Activated T-helper 2 cell treated with anti-CD3 and anti-CD28 coated beads, Interferon-gamma antibody, Interleukin-2, Interleukin-4, amounts not matched to agents 10 μg/mL and 5 μg/mL and 100 μg/mL, durations not matched to agents 14 hours and 24 hours and 36 hours (primary cell): Measurements from ENCODE around the gene PKN2. TPM values are rescaled to one million over a fixed set of nuclear protein-coding genes. Genes with fewer than 3 reads are reported as not detected.
"Not testable (repeated sequence)": the region's sequence is repeated elsewhere in the genome, so short reads cannot be mapped to it uniquely, and the experiment has no call there.

Experiments used
- DNase-seq: peaks from one replicate; pipeline ENCODE4 v3.0.0; 2021; ENCODE audit warnings: low spot score
- H3K27ac Mint-ChIP-seq: one replicate; pipeline ENCODE4 v1.8.0; 2021; ENCODE audit warnings: mixed read lengths
- H3K27me3 Mint-ChIP-seq: one replicate; pipeline ENCODE4 v1.8.0; 2021; ENCODE audit warnings: low read depth, mixed read lengths
- H3K36me3 Mint-ChIP-seq: one replicate; pipeline ENCODE4 v1.8.0; 2021; ENCODE audit warnings: low read depth, mixed read lengths
- H3K4me1 Mint-ChIP-seq: one replicate; pipeline ENCODE4 v1.8.0; 2021; ENCODE audit warnings: low read depth, mixed read lengths
- H3K4me3 Mint-ChIP-seq: one replicate; pipeline ENCODE4 v1.8.0; 2021; ENCODE audit warnings: low read depth, mild to moderate bottlenecking, moderate library complexity, mixed read lengths
- H3K9me3 Mint-ChIP-seq: one replicate; pipeline ENCODE4 v1.8.0; 2021; ENCODE audit warnings: mixed read lengths
- intact Hi-C: fragments of 100-400 bp; cut with micrococcal nuclease; formaldehyde crosslinking; loops from one replicate; pipeline ENCODE4 v1.15.1; 2023
- total RNA-seq: library from RNA; stranded (reverse); gene quantifications from 2 replicates; pipeline ENCODE4 v1.2.3, GENCODE V29; 2022

Gene PKN2
- total RNA-seq, 1 donor from 2014 or later, result 21.2 TPM

DNA sequence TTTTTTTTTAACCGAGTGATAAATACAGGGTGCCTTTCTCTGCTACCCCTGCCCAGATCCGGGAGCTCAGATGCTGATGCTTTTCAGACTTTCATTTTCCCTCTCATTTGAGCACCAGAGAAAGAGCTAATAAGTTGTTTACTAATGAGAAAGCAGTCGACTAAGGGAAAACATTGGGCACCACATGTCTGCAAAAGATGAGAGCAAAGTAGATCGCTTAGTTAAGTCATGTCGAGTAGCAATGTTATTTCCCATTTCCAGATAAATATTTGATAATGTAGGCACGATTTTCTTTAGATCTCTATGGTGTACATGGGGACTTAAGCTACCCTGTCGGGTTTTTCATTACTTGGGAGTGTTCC lies 1.2 kb downstream of the PKN2 start:
- peaks cover 2% of the 10 kb centered on the region for H3K27me3 Mint-ChIP-seq
- peaks cover 5% of the 10 kb centered on the region for H3K36me3 Mint-ChIP-seq
- no peak for DNase-seq
- peak overlapping the region; percentile 98 for H3K27ac Mint-ChIP-seq
- intact Hi-C loops, result loop anchor here (10.0 kb wide), 2 partner anchors 1350 to 1990 kb away; no protein-coding TSS in a partner anchor
- peak overlapping the region; percentile 99 for H3K4me3 Mint-ChIP-seq
- H3K9me3 Mint-ChIP-seq, result no peaks in the 10 kb centered on the region
- peaks cover 20% of the 10 kb centered on the region for H3K4me1 Mint-ChIP-seq

DNA sequence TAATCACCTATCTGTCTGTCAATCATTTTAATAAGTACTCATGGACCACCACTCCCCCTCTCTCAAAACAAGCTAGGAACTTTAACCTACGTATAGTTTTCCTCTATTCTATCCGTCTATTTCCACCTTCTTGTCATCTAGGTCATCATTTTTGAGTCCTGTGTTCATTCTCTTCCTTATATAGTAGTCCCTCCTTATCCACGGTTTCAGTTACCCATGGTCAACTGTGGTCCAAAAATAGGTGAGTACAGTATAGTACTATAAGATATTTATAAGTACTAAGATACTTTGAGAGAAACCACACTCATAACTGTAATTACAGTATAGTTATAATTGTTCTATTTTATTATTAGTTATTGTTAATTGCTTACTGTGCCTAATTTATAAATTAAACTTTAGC lies 7.5 kb downstream of the PKN2 start:
- DNase-seq, result no peak
- H3K27me3 Mint-ChIP-seq, result no peaks in the 10 kb centered on the region
- peaks cover 25% of the 10 kb centered on the region for H3K4me1 Mint-ChIP-seq
- peaks cover 12% of the 10 kb centered on the region for H3K36me3 Mint-ChIP-seq
- no peak overlapping the region for H3K27ac Mint-ChIP-seq
- intact Hi-C loops, result no loop called here
- H3K9me3 Mint-ChIP-seq, result no peaks in the 10 kb centered on the region
- no peak overlapping the region for H3K4me3 Mint-ChIP-seq

DNA sequence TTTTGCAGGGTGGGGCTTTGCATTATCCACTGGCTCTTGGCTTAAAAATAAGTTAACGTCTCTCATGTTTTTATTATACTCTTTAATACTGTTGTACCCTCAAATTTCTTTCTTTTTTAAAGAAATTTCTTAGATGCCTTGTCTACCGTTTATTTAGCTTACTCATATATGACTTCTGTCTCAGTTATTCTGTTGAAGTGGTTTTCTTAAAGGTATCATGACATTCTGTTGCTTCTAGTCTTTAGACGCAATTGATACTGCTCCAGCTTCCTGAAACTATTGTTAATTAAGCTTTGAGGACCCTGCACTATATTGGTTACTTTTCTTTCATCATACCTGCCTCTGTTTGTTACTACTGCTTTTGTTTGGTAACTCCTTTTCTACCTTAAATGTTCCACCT lies 11.7 kb downstream of the PKN2 start:
- intact Hi-C loops, result no loop called here
- Mint-ChIP-seq H3K27me3 (no peaks in the 10 kb centered on the region), H3K4me3 (no peak overlapping the region), H3K36me3 (peaks cover 13% of the 10 kb centered on the region), H3K27ac (no peak overlapping the region), H3K9me3 (no peaks in the 10 kb centered on the region), H3K4me1 (peaks cover 21% of the 10 kb centered on the region)
- DNase-seq, result no peak

DNA sequence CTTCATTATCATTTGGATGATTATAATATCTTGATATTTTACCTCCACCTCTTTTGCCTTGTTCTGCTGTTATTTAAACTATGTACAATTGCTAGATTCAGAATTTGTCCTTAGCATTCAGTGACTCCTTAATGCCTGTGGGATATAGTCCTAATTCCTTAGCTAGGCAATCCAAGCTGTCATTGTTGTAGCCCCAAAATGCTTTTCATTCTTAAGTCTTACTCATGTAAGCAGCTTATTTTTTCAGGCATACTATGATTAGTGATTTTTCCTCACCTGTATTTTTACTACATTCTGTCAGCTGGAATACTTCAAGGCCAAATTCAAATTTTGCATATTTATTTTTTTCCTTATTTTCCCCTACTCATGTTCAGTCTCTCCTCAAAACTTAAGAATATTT lies 13.4 kb downstream of the PKN2 start:
- intact Hi-C loops, result no loop called here
- Mint-ChIP-seq H3K4me3 (no peak overlapping the region), H3K27me3 (no peaks in the 10 kb centered on the region), H3K9me3 (no peaks in the 10 kb centered on the region), H3K36me3 (peaks cover 8% of the 10 kb centered on the region), H3K27ac (no peak overlapping the region), H3K4me1 (peaks cover 20% of the 10 kb centered on the region)
- no peak for DNase-seq

DNA sequence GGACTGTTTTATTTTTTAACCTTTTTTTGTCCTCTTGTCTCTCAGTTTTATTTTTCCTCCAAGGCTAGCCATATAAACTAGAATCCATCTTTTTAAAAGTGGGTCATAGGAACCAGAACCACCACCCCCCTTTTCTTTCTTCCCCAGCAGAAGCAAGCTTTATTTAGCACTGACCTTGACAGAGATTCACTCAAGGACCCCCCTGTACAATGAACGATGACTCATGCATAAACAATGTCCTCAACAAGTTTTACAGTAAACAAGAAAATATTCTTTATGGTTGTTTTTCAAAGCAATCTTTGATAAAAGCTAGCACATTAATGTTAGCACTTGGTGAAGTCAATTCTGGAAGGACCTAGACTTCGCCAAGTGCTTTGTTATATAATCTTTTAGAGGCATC lies 14.1 kb downstream of the PKN2 start:
- intact Hi-C loops, result no loop called here
- H3K27ac Mint-ChIP-seq, result no peak overlapping the region
- no peak for DNase-seq
- no peaks in the 10 kb centered on the region for H3K9me3 Mint-ChIP-seq
- H3K27me3 Mint-ChIP-seq, result no peaks in the 10 kb centered on the region
- peaks cover 8% of the 10 kb centered on the region for H3K36me3 Mint-ChIP-seq
- no peak overlapping the region for H3K4me3 Mint-ChIP-seq
- H3K4me1 Mint-ChIP-seq, result peaks cover 20% of the 10 kb centered on the region

DNA sequence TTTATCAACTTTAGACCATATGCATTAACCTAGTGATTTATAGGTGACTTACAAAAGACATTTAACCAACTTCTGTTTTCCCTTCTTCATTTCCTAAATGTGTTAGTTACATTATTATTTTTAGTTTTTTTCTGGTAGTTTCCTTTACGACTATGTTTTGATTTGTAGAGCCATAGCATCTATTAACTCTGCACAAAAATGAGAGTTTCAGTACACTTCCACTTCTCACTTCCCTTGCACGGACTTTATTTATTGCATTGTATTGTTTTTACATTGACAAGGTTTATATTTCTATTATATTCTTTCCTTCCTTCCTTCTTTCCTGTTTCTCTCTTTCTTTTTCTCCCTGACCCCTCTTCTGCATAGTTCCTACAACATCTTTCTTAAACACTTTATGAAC lies 14.7 kb downstream of the PKN2 start:
- no peak overlapping the region for H3K4me3 Mint-ChIP-seq

DNA sequence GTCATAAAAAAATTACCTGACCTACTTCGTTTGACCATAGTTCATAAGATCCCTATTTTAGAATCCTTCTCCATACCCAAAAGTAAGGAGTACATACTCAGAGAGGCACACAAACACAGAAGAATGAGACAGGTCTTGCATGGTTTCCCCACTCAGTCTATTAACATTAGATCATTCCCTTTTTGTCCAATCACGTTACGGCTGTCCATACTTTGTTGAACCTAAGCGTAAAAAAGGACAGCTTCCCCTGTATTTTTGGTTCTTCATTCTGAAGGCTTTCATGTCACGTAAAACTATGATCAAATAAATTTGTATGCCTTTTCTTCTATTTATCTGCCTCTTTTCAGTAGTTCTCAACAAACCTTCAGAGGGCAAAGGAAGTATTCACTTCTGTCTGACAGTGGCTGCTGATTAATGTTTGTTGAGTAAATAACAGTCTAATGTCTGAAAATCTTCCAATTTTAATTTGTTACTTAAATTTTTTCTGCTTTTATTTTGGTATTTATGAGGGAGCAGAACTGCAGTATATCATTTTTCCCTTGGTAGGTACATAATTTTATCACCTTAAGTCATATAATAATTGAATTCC lies 16.4 kb downstream of the PKN2 start:
- H3K4me3 Mint-ChIP-seq, result no peak overlapping the region
- no peaks in the 10 kb centered on the region for H3K27me3 Mint-ChIP-seq
- intact Hi-C loops, result no loop called here
- no peaks in the 10 kb centered on the region for H3K9me3 Mint-ChIP-seq
- peaks cover 15% of the 10 kb centered on the region for H3K4me1 Mint-ChIP-seq
- no peak overlapping the region for H3K27ac Mint-ChIP-seq
- DNase-seq, result no peak
- peaks cover 9% of the 10 kb centered on the region for H3K36me3 Mint-ChIP-seq

More for the DNA sequence above, 14.7 kb downstream of the PKN2 start:
- Mint-ChIP-seq H3K27me3 (no peaks in the 10 kb centered on the region), H3K9me3 (no peaks in the 10 kb centered on the region), H3K27ac (no peak overlapping the region), H3K4me1 (peaks cover 20% of the 10 kb centered on the region), H3K36me3 (peaks cover 6% of the 10 kb centered on the region)
- intact Hi-C loops, result no loop called here
- no peak for DNase-seq

DNA sequence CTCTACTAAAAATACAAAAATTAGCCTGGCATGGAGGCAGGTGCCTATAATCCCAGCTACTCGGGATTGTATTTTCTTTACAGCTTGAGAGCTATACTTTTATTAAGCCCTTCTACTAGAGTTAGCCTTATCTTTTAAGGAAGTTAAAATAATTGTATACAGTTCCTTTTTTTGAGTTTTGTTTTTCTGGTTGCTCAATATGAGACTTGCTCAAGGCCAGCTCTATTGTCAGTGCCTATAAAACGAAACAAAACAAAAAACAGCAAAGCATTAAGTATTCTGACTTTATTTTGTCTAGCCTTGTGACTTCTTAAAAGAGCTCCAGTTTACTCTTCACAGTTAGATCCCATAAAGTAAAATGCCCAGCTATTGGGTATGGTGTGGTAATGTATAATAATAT lies 17.2 kb downstream of the PKN2 start:
- no peak overlapping the region for H3K4me3 Mint-ChIP-seq
- H3K4me1 Mint-ChIP-seq, result peaks cover 9% of the 10 kb centered on the region
- DNase-seq, result no peak
- peaks cover 9% of the 10 kb centered on the region for H3K36me3 Mint-ChIP-seq
- H3K9me3 Mint-ChIP-seq, result no peaks in the 10 kb centered on the region
- intact Hi-C loops, result no loop called here
- H3K27me3 Mint-ChIP-seq, result no peaks in the 10 kb centered on the region
- H3K27ac Mint-ChIP-seq, result no peak overlapping the region

DNA sequence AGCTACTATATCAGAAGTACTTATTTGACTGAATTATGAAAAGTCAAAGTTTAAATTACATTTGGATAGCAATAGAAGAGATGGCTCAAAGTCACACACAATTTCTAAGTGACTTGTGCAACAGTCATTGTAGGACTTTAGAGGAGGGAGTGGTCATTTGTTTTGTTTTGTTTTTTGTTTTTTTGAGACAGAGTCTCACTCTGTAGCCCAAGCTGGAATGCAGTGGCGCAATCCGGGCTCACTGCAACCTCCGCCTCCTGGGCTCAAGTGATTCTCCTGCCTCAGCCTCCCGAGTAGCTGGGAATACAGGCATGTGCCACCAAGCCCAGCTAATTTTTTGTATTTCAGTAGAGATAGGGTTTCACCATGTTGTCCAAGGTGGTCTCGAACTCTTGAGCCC lies 17.7 kb downstream of the PKN2 start:
- H3K27ac Mint-ChIP-seq, DNase-seq, H3K27me3 Mint-ChIP-seq, H3K4me1 Mint-ChIP-seq, H3K36me3 Mint-ChIP-seq, H3K9me3 Mint-ChIP-seq, H3K4me3 Mint-ChIP-seq, intact Hi-C loops: not testable (repeated sequence)

DNA sequence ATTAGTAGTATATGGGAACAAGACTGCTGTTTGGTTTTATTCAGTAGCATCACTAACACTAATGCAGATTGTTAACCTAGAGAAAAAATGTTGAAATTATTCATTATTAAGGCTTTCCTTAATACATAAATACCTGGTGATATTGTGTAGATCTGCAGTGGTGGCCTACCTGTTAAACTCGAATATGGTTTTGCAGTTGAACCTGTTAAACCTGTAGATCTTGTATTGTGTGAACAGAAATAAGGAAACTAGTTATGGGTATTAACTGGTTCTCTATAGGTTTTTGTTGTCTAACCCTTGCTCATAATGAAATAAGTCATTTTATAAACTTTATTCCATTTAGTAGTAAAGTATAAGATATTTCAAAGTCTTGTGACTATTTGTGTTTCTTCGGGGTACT lies 23.9 kb downstream of the PKN2 start:
- Mint-ChIP-seq H3K36me3 (peaks cover 23% of the 10 kb centered on the region), H3K9me3 (peaks cover 2% of the 10 kb centered on the region), H3K27me3 (no peaks in the 10 kb centered on the region), H3K4me3 (no peak overlapping the region), H3K4me1 (peaks cover 10% of the 10 kb centered on the region), H3K27ac (no peak overlapping the region)
- DNase-seq, result no peak
- intact Hi-C loops, result no loop called here

DNA sequence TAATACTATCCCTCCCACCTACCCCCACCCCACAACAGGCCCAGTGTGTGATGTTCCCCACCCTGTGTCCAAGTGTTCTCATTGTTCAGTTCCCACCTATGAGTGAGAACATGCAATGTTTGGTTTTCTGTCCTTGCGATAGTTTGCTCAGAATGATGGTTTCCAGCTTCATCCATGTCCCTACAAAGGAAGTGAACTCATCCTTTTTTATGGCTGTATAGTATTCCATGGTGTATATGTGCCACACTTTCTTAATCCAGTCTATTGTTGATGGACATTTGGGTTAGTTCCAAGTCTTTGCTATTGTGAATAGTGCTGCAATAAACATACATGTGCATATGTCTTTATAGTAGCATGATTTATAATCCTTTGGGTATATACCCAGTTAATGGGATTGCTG lies 28.8 kb downstream of the PKN2 start:
- intact Hi-C loops, DNase-seq, H3K27ac Mint-ChIP-seq, H3K4me3 Mint-ChIP-seq, H3K27me3 Mint-ChIP-seq: not testable (repeated sequence)
- peaks cover 18% of the 10 kb centered on the region for H3K9me3 Mint-ChIP-seq
- H3K36me3 Mint-ChIP-seq, result peaks cover 48% of the 10 kb centered on the region
- peaks cover 22% of the 10 kb centered on the region for H3K4me1 Mint-ChIP-seq

DNA sequence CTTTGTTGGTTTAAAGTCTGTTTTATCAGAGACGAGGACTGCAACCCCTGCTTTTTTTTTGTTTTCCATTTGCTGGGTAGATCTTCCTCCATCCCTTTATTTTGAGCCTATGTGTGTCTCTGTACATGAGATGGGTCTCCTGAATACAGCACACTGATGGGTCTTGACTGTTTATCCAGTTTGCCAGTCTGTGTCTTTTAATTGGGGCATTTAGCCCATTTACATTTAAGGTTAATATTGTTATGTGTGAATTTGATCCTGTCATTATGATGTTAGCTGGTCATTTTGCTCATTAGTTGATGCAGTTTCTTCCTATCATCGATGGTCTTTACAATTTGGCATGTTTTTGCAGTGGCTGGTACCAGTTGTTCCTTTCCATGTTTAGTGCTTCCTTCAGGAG lies 32.5 kb downstream of the PKN2 start:
- DNase-seq, H3K4me3 Mint-ChIP-seq, H3K27ac Mint-ChIP-seq, intact Hi-C loops, H3K27me3 Mint-ChIP-seq: not testable (repeated sequence)
- Mint-ChIP-seq H3K4me1 (peaks cover 14% of the 10 kb centered on the region), H3K36me3 (peaks cover 32% of the 10 kb centered on the region), H3K9me3 (peaks cover 18% of the 10 kb centered on the region)

DNA sequence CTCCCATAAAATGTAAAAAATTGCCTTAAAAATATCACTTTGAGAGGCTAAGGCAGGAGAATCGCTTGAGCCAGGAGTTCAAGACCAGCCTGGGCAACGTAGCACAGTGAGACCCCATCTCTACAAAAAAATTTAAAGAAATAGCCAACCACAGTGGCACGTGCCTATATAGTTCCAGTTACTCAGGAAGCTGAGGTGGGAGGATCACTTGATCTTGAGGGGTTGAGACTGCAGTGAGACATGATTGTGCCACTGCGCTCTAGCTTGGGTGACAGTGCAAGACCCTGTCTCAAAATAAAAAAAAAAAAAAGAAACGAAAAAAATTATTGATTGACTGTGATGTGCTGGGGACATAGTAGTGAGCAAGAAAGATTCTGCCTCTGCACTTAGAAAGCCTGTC lies 38.4 kb downstream of the PKN2 start:
- Mint-ChIP-seq H3K27ac (no peak overlapping the region), H3K36me3 (peaks cover 3% of the 10 kb centered on the region), H3K4me1 (peaks cover 26% of the 10 kb centered on the region), H3K4me3 (no peak overlapping the region), H3K9me3 (no peaks in the 10 kb centered on the region), H3K27me3 (no peaks in the 10 kb centered on the region)
- intact Hi-C loops, result no loop called here
- no peak for DNase-seq

DNA sequence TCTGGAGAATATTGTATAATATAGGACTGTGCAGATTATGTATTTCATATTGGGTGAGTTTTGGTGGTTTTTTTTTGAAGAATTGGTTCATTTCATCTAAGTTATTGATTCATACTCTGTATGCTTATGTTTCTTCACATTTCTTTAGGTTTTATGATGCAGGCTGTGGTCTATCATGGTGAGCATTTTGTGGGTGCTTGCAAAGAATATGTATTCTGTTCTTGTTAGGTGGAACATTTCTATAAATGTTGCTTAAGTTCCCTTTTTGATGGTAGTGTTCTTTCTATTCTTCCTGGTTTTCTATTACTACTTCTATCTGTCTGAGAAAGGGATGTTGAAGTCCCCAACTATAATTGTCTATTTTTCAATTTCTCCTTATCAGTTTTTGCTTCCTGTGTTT lies 42.6 kb downstream of the PKN2 start:
- no peak overlapping the region for H3K27ac Mint-ChIP-seq
- H3K36me3 Mint-ChIP-seq, result peaks cover 25% of the 10 kb centered on the region
- H3K4me3 Mint-ChIP-seq, result no peak overlapping the region
- no peak for DNase-seq
- intact Hi-C loops, result no loop called here
- H3K9me3 Mint-ChIP-seq, result no peaks in the 10 kb centered on the region
- H3K4me1 Mint-ChIP-seq, result peaks cover 30% of the 10 kb centered on the region
- H3K27me3 Mint-ChIP-seq, result no peaks in the 10 kb centered on the region
